CD4-positive, alpha-beta T cell treated with Interleukin-2 at 100 ng/mL for 4 hours (primary cell): Measurements from ENCODE around the gene CBFA2T3.
"Not testable (repeated sequence)": the region's sequence is repeated elsewhere in the genome, so short reads cannot be mapped to it uniquely, and the experiment has no call there.

Source experiments
- DNase-seq: peaks from one replicate; pipeline ENCODE4 v3.0.0-alpha.2; 2020; ENCODE audit warnings: low spot score

CBFA2T3 gene

DNA sequence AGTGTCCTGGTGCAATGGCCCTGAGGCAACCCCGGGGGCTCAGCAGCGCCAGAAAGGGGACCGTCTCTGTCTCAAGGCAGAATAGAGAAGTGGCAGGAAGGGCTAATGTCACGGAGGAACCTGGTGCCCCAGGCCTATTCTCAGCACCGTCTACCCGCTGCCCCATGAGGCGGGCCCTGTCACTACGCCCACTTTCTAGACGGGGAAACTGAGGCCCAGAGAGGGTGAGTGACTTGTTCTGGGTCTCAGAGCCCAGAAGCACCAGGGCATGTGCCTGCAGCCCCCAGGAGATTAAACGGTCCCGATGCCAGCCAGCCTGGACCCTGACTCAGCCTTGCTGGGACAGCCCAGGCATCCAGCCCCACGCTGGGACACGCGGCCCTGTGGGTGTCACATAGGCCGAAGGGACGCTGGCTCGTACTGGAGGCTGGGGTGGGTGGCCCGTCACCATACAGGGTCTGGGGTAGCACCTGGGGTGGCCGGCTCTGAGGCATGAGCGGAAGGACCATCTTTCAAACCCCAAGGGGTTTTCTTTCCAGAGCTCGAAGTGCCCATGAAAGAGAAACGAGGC is 70.4 kb downstream of the CBFA2T3 start:
- no peak for DNase-seq

DNA sequence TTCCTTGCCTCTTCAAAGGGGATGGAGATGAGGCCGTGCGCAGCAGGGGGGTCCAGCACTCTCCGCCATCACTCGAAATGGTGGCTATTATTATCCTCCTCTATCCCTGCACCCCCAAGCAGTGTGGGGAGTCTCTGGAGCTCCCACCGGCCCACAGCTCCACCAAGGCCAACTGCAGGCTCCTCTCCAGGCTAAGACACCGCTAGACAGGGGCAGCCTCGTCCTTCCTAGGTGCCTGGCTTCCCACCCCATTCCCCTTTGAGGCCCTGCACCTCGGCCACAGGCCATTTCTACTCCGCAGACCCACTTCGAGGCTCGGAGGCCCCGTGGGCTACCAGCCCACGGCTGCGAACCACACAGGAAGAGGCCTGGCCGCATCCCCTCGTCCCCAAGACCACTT is 71.0 kb downstream of the CBFA2T3 start:
- DNase-seq, result no peak

DNA sequence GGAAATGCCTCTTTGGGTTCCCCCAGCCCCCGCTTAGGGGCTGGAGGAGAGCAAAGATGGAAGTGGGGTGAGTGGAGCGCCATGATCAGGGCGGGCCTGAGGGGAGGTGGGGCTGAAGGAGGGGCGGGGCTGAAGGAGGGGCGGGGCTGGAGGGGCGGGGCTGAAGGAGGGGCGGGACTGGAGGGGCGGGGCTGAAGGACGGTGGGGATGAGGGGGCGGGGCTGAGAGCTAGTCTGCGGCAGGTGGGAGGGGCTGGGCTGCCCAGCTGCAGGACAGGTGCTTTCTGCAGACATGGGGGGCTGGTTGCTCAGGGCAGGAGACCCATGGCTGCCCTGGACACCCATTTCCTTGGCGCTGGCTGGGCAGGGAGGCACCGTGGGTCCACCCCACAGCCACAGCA is 71.4 kb downstream of the CBFA2T3 start:
- DNase-seq, result no peak

DNA sequence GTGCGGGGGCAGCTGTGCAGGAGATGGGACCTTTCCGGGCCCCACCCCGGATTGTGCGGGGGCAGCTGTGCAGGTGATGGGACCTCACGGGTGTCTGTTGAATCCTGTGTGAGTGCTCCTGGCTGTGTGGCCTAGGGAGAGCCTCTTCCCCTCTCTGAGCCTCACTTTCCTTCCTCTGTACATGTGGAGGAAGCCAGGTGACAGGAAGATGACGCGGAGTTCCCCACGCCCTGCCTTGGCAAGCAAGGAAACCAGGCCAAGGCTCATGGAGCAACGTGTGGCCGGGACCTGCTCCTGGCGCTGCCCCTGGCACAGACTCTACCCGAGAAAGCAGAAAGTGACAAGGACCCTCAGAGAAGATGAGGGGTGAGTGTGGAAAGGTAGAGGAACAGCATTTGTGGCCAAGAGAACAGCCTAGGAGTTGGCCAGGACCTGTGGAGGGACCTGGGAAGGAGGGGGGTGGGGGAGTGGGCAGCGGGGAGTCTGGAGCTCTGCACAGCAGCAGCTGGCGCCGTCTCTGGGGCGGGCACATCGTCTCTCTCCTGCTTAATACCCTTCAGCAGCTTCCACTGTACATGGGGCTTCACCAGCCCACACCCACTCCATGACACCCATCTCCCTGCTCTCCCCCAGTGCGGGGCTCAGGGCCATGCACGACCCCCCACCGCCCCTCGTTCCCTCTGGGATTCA is 72.2 kb downstream of the CBFA2T3 start:
- DNase-seq, result no peak

DNA sequence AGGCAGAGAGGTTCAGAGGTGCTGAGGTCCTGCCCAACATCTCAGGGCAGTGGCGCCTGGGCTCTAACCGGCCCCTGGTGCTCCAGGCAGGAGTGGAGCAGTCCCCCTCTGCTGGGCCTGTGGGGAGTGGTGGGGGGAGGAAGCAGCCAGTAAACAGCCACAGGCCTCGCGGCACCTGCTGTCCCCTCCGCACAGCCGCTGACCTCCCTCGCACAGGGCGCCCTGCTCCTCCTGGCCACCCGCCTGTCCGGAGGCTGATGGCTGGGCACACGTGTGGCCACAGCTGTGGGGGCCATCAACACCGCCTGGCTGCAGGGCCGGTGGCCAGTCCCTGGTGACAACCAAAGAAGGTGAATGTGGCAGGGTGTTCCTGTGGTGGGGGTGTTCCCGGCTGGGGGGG is 73.7 kb downstream of the CBFA2T3 start:
- DNase-seq, result no peak

DNA sequence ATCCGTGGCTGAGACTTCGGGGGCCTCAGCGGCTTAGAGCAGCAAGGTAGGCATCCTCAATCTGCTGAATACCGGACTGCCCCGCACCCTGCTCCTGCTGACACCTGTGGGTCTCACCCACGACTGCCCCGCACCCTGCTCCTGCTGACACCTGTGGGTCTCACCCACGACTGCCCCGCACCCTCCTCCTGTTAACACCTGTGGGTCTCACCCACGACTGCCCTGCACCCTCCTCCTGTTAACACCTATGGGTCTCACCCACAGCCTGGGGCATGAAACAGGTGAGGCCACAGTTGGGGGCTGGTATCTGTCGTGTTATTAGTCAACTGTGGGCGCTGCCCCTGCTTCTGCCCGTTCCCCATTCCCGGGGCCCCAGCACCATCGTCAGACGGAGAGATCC is 74.3 kb downstream of the CBFA2T3 start:
- DNase-seq, result no peak

DNA sequence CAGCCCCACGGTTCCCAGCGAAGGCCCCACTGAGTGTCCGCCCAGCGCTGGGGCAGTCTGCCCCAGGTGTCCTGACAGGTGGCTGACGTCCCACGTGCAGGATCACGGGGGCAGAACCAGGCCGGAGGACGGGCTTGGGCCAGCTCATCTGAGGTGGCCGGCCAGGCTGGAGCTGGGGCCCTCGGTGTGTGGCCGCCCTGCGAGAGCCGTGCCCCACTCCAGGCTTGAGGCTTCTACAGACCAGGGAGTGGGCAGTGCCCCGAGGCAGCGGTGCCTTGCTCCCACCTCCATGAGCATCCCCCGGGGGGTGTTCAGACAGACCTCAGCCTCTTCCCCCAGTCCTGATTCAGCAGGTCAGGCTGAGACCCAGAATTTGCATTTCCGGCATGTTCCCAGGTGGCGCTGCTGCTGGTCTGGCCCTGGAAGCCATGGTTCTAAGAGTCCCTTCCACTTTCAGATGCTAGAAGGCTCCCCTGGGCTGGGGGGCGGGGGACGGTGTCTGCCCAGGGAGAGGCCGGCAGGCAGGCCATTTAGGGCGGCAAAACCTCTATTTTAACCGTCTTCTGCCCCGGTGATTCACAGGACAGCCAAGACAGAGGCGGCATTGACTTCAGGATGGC is 75.2 kb downstream of the CBFA2T3 start:
- no peak for DNase-seq

DNA sequence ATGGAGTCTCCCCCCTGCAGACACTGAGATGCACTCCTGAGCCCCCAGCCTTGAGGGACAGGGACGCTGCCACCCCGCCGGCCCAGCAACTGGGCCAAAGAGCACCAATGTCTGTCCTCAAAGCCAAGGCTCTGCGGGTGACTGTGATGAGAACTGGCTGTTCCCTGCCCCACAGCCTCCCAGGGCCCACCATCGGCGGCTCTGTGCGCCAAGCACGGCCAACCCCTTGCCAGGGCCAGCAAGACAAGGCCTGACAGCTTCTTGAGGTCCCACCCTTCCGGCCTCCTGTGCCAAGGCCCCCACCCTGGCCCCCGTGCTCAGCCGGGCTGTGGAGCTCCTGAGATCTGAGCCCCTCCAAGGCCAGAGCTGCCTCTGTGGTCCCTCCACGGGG is 76.3 kb downstream of the CBFA2T3 start:
- DNase-seq, result no peak

DNA sequence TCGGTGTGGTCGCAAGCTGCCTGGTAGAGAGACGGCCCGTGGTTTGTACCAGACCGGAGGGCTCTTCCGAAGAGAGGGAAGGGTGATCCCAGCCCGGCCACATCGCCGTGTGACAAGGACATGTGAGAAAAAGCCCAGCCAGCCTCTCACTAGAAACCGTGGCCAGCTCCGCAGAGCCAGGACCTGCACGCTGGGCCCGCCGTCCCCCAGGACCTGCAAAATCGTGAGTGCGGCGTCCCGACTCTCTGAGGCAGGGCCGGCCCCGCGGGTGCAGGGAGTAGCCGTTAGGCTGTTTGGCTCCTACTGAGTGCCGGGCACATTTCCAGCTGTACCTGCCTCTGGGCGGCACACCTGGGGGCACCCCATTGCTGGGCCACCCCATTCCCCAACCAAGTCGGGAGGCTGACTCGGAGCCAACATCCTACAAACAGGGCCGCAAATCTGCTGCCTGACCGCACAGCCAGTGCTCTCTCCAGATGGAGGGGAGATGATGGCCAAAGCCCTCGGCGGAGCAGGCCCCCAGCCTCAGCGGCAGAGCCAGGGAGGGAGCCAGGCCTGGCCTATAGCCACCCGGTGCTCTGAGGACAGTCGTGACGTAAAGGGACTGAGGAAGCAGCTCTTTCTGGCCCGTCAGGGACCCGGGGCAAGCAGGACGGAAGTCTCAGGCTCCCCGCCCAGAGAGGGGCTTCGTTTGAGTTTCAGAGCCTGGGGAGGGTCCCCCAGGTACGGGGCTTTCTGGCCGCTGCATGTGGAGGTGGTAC is 76.9 kb downstream of the CBFA2T3 start:
- DNase-seq, result no peak

DNA sequence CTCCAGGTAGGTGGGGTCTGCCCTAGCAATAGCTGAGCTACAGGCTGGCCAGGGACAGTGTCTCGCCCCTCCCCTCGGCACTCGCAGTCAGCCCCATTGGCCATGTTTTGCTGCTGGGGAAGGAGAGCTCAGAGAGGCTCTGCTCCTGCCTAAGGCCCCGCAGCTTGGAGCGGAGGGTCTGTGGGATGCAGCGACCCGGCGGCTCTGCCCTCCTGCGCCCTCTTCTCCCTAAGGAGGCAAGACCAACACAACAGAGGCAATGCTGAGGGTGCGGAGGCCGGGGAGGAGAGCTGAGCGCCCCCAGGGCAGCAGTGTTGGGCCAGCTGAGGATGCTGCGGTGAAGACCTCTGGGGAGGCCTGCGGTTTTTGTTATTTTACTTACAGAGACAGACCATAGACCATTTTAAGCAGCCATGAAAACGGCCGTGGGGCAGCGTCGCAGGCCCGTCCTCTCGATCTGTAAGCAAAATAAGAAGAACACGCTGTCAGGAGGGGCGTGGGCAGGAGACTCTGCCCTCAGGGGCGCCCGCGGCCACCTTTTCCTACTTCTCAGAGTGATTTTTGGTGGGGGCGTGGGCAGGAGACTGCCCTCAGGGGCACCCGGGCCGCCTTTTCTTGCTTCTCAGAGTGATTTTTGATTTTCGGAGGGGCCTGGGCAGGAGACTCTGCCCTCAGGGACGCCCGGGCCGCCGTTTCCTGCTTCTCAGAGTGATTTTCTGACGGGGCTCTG is 79.1 kb downstream of the CBFA2T3 start:
- no peak for DNase-seq

DNA sequence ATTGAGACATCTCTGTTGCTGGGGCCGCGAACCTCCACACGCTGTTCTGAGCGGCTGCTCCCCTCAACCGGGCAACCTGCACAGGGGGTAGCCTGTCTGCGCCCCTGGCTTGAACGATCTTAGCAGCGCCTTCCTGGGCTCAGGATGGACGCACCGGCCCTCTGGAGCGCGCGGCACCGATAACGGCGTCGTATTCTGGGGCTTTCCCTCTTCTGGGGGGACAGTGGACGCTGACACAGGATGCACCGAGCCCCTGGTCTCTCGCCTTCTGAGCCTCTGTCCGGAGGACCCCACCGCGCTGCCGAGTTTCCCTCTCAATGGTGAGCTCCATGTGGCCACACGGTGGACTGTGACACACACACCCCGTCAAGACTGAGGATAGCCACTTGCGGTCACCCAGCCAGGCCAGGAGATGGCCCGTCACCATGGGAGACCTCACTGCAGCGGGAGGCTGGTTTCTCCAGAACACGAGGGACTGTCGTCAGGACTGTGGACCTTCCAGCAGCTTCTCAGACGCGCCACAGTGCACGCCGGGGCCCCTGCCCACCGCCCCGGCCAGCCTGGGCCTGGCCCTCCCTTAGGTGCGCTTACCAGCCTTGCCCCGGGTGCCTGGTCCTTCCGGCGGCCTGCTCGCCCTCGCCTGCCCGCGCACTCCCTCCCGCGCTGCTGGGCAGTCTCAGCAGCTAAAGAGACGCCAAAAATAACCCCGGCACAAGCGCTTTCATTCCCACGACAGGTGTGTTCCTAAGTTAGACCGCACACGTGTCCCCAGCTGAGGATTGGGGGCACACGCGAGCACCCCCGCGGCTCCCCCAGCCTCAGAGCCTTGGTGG is 80.6 kb downstream of the CBFA2T3 start:
- no peak for DNase-seq

DNA sequence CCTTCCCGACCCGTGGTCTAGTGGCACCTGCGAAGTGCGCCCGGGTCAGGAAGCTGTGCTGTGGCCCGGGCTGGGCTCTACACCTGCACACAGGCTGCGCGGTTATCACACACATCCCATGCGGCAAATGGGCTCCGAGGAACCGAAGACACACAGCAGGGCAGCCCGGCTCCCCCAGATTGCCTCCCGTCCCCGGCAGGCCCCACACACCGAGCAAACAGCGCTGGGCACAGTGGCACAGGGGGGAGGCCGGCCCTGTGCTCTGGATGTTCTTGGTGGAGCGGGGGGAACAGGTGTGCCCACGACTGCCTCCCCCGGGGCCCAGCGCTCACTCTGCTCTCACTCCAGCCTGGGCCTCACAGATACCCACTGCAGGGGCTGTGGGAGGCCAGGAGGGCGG is 81.7 kb downstream of the CBFA2T3 start:
- no peak for DNase-seq

DNA sequence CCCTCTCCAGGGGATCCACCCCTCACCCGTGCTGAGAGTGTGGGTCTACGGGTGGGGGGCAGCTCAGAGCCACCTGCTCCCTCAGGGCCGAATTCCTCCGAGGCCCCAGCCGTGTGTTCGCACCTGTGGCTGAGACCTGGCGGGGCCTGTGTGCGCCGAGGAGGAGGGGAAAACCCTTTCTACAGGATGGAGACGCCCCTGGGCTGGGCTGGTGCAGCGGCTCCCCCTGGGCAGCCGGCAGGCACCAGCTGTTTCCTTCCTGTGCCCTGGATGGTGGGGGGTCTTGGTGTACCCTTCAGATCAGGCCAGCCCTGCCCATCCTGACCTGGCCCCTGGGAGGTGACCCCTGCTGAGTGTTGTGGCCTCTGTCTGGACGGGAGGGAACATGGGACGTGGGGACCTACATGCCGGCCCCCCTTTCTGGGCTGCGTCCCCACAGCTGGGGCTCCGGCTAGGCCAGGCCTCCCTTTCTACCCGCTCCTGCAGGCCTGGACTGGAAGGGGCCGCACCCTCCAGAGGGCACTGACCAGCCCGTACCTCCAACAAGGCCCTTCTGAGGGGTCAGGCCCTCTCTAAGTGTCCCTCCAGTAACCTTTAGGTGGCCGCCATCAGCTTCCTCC is 82.2 kb downstream of the CBFA2T3 start:
- DNase-seq, result no peak

DNA sequence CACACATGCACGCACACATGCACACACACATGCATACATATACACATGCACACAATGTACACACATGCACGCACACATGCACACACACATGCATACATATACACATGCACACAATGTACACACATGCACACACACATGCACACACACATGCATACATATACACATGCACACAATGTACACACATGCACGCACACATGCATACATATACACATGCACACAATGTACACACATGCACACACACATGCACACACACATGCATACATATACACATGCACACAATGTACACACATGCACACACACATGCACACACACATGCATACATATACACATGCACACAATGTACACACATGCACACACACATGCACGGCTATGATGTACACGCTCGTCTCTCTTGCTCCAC is 82.7 kb downstream of the CBFA2T3 start:
- not testable (repeated sequence) for DNase-seq

DNA sequence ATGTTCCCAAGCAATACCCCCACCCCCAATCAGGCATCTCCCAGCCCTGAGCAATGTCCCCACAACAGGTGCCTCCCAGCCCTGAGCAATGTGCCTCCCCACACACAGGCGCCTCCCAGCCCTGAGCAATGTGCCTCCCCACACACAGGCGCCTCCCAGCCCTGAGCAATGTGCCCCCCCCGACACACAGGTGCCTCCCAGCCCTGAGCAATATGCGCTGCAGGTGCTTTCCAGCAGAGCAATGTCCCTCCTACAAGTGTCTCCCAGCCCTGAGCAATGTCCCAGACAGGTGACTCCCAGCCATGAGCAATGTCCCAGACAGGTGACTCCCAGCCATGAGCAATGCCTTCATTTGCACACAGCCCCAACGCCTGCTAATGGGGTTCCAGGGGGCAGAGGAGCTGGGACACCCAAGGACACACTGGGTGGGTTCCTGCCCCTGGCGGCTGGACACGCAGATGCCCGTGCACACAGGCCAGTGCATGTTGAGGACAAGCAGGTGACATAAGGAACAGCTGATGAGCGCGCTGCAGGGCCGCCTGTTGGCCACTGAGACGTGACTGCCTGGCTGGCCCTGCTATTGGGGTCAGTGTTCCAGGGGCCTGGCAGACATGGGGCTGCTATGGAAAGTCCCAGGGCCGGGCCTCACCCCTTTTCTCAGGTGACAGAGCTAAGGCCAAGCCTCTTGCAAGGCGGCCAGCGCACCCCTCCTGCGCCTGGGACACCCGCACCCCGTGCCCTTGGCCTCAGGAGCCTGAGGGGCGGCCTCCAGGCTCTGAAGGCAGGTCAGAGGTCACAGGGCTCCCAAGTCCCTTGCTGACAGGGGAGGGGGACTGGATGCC is 83.7 kb downstream of the CBFA2T3 start:
- DNase-seq, result no peak

DNA sequence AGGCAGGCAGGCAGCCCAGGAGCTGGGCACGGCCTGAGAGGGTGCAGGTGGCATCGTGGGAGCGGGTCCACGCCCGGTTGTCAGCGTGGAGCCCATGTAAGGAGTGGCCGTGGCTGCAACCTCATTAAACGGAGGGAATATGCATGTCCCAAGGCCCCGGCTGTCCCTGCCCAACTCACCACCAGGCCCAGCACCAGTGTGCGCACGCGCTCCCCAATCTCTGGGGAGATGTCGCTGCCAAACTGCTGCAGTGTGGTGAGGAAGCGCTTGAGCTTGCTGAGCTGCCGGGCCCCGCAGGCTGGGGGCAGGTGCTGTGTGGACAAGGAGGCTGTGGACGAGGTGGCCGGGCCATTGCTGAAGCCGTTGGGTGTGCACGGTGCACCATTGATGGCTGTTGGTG is 84.9 kb downstream of the CBFA2T3 start:
- no peak for DNase-seq

DNA sequence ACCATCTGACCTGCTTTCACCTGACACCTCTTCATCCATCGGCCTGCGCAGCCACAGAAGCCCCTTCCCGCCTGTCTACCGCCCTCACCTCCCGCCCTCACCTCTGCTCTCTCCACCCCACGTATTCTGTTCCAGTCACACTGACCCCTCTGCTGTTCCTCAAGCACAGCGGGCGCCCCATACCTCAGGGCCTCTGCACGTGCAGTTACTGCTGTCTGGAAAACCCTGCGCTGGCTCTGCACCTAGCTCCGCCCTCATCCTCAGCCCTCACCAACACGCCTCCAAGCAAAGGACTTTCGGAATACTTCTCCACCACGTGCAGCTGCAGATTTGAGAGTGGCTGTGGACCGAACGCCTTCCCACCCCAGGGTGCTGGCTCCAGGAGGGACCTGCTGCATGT is 85.9 kb downstream of the CBFA2T3 start:
- no peak for DNase-seq

DNA sequence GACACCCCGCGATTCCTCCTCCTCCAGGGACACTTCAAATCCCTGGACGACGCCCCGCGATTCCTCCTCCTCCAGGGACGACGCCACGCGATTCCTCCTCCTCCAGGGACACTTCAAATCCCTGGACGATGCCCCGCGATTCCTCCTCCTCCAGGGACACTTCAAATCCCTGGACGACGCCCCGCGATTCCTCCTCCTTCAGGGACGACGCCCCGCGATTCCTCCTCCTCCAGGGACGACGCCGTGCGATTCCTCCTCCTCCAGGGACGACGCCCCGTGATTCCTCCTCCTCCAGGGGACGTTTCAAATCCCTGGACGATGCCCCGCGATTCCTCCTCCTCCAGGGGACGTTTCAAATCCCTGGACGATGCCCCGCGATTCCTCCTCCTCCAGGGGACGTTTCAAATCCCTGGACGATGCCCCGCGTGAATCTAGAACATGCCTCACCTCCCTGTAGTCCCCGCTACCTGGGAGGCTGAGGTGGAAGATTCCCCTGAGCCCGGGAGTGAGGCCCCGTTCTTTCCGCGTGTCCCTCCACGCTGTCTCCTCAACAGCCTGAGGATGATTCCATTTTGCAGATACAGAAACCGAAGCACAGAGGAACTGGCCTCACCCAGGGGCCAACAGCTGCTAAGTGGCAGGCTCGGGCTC is 87.2 kb downstream of the CBFA2T3 start:
- DNase-seq, result not testable (repeated sequence)
